Stimulated activated CD8-positive, alpha-beta memory T cell treated with anti-CD3 and anti-CD28 coated beads, Interleukin-7, amount 100 ng/mL, for 1 hour (primary cell): ENCODE data around the gene MYO9B.
"Not testable (repeated sequence)": the region's sequence is repeated elsewhere in the genome, so short reads cannot be mapped to it uniquely, and the experiment has no call there.

Experiments used
- DNase-seq, 2 donors: peaks; one replicate each; pipeline ENCODE4 v3.0.0-alpha.2; 2020; ENCODE audit warnings: low read depth in 2 of 2

The MYO9B gene

DNA sequence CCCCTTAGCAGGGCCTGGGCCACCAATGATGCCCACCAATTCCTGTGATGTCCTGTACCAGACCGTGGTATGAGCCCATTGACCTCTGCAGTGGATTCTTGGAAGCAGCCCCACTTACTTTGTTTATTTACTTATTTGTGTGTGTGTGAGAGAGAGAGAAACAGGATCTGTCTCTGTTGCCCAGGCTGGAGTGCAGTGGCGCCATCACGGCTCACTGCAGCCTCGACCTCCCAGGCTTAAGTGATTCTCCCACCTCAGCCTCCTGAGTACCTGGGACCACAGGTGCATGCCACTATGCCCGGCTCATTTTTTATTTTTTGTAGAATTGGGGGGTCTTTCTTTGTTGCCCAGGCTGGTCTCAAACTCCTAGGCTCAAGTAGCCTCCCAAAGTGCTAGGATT is 13.0 kb downstream of the MYO9B start:
- DNase-seq: no peak

GRCh38 chr19:17090583-17090982 is 15.0 kb downstream of the MYO9B start:
- no peak for DNase-seq

- DNase-seq: no peak
These were observed 16.3 kb downstream of the MYO9B start for GRCh38 chr19:17091758-17092333.

DNA sequence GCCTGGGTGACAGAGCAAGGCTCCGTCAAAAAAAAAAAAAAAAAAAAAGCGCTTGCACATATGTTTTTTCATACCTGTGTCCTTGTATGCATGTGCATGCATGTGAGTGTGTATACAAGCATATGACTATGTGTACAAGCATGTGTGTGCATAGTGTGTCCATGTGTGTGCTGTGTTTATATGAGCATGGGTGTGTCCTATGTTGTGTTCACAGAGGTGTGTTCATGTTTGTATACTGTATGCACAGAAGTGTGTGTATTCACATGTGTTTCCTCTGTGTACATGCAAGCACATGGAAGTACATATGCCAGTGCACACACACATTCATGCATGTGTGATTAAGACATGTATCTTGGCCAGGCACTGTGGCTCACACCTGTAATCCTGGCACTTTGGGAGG is 17.1 kb downstream of the MYO9B start:
- no peak for DNase-seq

GRCh38 chr19:17094694-17095093 is 19.1 kb downstream of the MYO9B start:
- DNase-seq: not testable (repeated sequence)

- no peak for DNase-seq
These were observed 19.8 kb downstream of the MYO9B start for GRCh38 chr19:17095141-17095919.

DNA sequence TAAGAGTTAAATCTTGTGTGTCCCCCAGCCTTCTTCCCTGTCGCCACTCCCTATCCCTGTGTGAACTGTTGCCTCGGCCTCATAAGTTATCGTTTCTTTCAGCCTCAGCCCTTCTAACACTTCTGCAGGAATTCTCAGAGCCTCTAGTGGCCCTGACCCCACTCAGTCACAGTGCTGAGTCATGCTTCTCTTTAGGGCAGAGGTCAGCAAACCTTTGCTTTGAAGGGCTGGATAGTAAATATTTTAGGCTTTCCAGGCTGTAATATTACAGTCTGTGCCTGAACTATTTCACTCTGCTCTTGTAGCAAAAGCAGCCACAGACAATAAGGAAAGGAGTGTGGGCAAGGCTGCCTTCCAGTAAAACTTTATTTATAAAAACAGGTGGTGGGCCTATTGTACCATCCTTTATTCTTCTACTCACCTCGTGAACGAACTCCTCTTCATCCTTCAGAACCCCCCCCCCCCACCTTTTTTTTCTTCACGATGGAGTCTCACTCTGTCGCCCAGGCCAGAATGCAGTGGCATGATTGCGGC is 22.1 kb downstream of the MYO9B start:
- no peak for DNase-seq

DNA sequence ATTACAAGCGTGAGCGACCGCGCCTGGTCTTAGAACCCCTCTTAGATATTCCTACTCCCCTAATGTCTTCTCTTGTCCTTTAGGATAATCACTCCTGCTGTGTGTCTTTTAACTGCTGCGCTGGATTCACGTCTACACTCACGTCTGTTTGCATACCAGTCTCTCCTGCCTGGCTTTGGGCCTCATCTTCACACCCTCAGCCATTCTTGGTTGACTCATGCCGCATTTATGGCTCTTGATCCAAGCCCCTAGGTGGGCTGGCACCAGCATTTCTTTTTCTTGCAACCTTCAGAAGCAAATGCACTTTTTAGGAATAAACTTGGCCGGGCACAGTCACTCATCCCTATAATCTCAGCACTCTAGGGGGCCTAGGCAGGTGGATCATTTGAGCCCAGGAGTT is 22.7 kb downstream of the MYO9B start:
- DNase-seq: no peak

- DNase-seq: no peak
These were observed 26.4 kb downstream of the MYO9B start for GRCh38 chr19:17101686-17102628.

- DNase-seq: no peak
These were observed 27.6 kb downstream of the MYO9B start for GRCh38 chr19:17103177-17103576.

DNA sequence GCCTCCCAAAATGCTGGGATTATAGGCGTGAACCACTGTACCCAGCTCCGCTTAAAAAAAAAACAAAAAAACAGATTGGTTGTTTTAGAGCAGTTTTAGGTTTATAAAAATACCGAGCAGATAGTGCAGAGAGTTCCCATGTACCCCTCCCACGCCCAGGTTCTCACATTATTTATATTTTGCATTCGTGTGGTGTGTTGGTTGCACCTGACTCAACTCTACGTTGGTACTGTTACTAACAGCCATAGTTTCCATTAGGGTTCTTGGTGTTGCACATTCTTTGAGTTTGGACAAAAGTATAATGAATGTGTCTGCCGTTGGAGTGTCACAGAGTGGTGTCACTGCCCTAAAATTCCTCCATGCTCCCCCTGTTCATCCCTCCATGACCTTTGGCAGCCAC is 29.1 kb downstream of the MYO9B start:
- no peak for DNase-seq

GRCh38 chr19:17105556-17105955 is 30.0 kb downstream of the MYO9B start:
- no peak for DNase-seq

GRCh38 chr19:17106964-17107363 is 31.4 kb downstream of the MYO9B start:
- not testable (repeated sequence) for DNase-seq

GRCh38 chr19:17107546-17108452 is 32.2 kb downstream of the MYO9B start:
- DNase-seq: no peak

GRCh38 chr19:17108453-17108784 is 32.8 kb downstream of the MYO9B start:
- DNase-seq: no peak

- DNase-seq: no peak
These were observed 33.7 kb downstream of the MYO9B start for GRCh38 chr19:17109300-17109699.

GRCh38 chr19:17109962-17110598 is 34.5 kb downstream of the MYO9B start:
- DNase-seq: no peak

GRCh38 chr19:17110599-17110966 is 35.0 kb downstream of the MYO9B start:
- no peak for DNase-seq

- DNase-seq: no peak
These were observed 36.2 kb downstream of the MYO9B start for GRCh38 chr19:17111766-17112165.

DNA sequence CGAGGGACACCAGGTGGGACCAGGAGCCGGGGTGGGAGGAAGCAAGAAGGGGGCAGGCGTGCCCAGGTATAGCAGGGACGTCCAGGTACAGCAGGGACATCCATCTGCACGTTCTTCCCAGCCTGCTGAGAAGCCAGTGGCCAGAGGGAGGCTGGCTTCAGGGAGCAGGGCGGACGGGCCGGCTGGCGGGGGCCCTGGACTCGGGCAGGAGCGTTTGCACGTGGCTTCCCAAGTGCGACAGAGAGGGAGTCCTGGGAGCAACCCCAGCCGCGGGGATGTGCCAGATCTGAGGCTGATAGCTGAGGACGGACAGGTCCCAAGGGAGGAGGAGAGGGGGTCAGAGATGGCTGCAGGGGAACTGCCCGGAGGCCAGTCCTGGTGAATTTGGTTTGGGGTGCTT is 36.7 kb downstream of the MYO9B start:
- no peak for DNase-seq

GRCh38 chr19:17112700-17113099 is 37.1 kb downstream of the MYO9B start:
- DNase-seq: no peak
